Spinal cord (tissue), 10 donors: ENCODE results near the gene ELANE. TPM values are rescaled to one million over a fixed set of nuclear protein-coding genes. Genes with fewer than 3 reads are reported as not detected.
"Not testable (repeated sequence)": the region's sequence is repeated elsewhere in the genome, so short reads cannot be mapped to it uniquely, and the experiment has no call there.

ENCODE experiments used
- DNase-seq, 6 donors: peaks; one replicate each; pipeline versions ENCODE4 v3.0.0 to v3.0.0-alpha.2; 2013 to 2015; ENCODE audit warnings: low spot score in 6 of 6, low read depth in 4 of 6
- H3K27ac ChIP-seq: one replicate; pipeline ENCODE4 v1.5.1; 2013; ENCODE audit warnings: low read depth, low read length, control low read depth
- H3K27me3 ChIP-seq: one replicate; pipeline ENCODE4 v1.6.1; 2013; ENCODE audit warnings: low read length; ENCODE audit not compliant: control insufficient read depth, insufficient read depth
- H3K36me3 ChIP-seq: one replicate; pipeline ENCODE4 v1.6.1; 2013; ENCODE audit warnings: low read length; ENCODE audit not compliant: control insufficient read depth, insufficient read depth
- H3K4me1 ChIP-seq: one replicate; pipeline ENCODE4 v1.6.1; 2013; ENCODE audit warnings: low read length; ENCODE audit not compliant: control insufficient read depth, insufficient read depth
- H3K4me3 ChIP-seq: one replicate; pipeline ENCODE4 v1.5.1; 2013; ENCODE audit warnings: low read depth, low read length, control low read depth
- H3K9me3 ChIP-seq: one replicate; pipeline ENCODE4 v1.6.1; 2013; ENCODE audit warnings: low read length; ENCODE audit not compliant: control insufficient read depth, insufficient read depth
- WGBS: methylation state at CpG from one replicate; pipeline ENCODE4 v1.1.5; 2013; ENCODE audit warnings: missing lambda C conversion rate; ENCODE audit not compliant: insufficient coverage; 5-methylcytosine and 5-hydroxymethylcytosine counted together
- polyA plus RNA-seq, 2 donors: library from polyadenylated mRNA; unstranded; fragments of 120-200 nt; gene quantifications; one replicate each; pipeline ENCODE4 v1.2.1, GENCODE V29; 2013; ENCODE audit not compliant: insufficient read length in 2 of 2
- total RNA-seq, 2 donors: library from RNA; depleted of rRNA in 1 of 2; stranded (reverse); fragments of 120-200 nt in 1 of 2; fragments of >200 nt in 1 of 2; gene quantifications; one replicate each; pipeline versions ENCODE4 v1.2.3 to v1.2.4, GENCODE V29; 2013 to 2014
- donor health status: healthy.

ELANE gene
- total and polyA plus RNA-seq, 4 donors, result 0.18 to 23.5 (median 0.99) TPM; not detected in 1

DNA sequence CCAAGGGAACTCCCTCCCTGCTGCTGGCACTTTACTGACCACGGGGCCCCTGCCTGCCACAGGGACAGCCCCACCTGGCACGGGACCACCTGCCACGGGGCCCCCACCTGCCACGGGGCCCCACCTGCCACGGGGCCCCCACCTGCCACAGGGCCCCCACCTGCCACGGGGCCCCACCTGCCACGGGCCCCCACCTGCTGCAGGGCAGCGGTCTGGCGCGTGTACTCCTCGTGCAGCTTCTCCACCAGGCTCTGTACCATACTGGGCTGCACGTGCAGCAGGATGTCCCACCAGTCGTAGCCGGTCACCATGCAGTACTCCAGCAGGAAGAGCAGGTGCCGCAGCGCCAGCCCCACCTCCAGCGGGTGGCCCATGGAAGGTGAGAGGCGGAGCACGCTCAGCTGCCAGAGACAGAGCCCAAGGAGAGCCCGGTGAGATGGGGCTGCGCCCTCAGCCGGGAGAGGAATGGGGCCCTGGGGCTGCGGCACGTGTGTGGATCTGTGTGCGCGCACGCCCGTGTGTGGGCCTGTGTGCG lies 24.7 kb downstream of the ELANE start:
- peaks cover 97% of the 10 kb centered on the region for H3K36me3 ChIP-seq
- no peak for DNase-seq
- no peak overlapping the region for H3K27ac ChIP-seq
- no peaks in the 10 kb centered on the region for H3K9me3 ChIP-seq
- H3K4me3 ChIP-seq, result no peak overlapping the region
- H3K27me3 ChIP-seq, result no peaks in the 10 kb centered on the region
- 96% methylated on average over 28 of the region's 29 CpGs for WGBS
- H3K4me1 ChIP-seq, result no peaks in the 10 kb centered on the region

DNA sequence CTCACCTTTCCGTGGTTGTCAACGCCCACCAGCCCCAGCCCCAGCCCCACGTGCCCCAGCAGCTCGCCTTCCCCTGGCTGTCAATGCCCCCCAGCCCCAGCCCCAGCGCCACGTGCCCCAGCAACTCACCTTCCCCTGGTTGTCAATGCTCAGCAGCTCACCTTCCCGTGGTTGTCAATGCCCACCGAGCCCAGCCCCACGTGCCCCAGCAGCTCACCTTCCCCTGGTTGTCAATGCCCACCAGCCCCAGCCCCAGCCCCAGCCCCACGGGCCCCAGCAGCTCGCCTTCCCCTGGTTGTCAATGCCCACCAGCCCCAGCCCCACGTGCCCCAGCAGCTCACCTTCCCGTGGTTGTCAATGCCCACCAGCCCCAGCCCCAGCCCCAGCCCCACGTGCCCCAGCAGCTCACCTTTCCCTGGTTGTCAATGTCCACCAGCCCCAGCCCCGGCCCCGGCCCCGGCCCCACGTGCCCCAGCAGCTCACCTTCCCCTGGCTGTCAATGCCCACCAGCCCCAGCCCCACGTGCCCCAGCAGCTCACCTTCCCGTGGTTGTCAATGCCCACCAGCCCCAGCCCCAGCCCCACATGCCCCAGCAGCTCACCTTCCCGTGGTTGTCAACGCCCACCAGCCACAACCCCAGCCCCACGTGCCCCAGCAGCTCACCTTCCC lies 26.0 kb downstream of the ELANE start:
- H3K27me3 ChIP-seq, H3K9me3 ChIP-seq, H3K4me3 ChIP-seq, H3K4me1 ChIP-seq, DNase-seq, H3K27ac ChIP-seq: not testable (repeated sequence)
- H3K36me3 ChIP-seq, result peaks cover 100% of the 10 kb centered on the region
- WGBS, result 94% methylated on average over 3 of the region's 23 CpGs

DNA sequence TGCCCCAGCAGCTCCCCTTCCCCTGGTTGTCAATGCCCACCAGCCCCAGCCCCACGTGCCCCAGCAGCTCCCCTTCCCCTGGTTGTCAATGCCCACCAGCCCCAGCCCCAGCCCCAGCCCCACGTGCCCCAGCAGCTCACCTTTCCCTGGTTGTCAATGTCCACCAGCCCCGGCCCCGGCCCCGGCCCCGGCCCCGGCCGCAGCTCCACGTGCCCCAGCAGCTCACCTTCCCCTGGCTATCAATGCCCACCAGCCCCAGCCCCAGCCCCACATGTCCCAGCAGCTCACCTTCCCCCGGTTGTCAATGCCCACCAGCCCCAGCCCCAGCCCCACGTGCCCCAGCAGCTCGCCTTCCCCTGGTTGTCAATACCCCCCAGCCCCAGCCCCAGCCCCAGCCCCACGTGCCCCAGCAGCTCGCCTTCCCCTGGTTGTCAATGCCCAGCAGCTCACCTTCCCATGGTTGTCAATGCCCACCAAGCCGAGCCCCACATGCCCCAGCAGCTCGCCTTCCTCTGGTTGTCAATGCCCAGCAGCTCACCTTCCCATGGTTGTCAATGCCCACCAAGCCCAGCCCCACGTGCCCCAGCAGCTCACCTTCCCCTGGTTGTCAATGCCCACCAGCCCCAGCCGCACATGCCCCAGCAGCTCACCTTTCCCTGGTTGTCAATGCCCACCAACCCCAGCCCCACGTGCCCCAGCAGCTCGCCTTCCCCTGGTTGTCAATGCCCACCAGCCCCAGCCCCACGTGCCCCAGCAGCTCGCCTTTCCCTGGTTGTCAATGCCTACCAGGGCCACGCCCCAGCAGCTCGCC lies 26.9 kb downstream of the ELANE start:
- H3K36me3 ChIP-seq, result peaks cover 100% of the 10 kb centered on the region
- 88% methylated on average over 16 of the region's 24 CpGs for WGBS
- not testable (repeated sequence) for H3K4me1 ChIP-seq

GRCh38 chr19:879711-880438 lies 27.8 kb downstream of the ELANE start:
- whole genome bisulfite sequencing, result 89% methylated on average over 31 of the region's 37 CpGs
- H3K4me1 ChIP-seq, result no peaks in the 10 kb centered on the region
- no peak for DNase-seq
- peaks cover 100% of the 10 kb centered on the region for H3K36me3 ChIP-seq
- H3K9me3 ChIP-seq, result no peaks in the 10 kb centered on the region
- no peaks in the 10 kb centered on the region for H3K27me3 ChIP-seq
- H3K27ac ChIP-seq, result no peak overlapping the region
- no peak overlapping the region for H3K4me3 ChIP-seq

More for the DNA sequence above, 26.9 kb downstream of the ELANE start:
- not testable (repeated sequence) for H3K9me3 ChIP-seq, H3K27ac ChIP-seq, DNase-seq, H3K4me3 ChIP-seq, H3K27me3 ChIP-seq

DNA sequence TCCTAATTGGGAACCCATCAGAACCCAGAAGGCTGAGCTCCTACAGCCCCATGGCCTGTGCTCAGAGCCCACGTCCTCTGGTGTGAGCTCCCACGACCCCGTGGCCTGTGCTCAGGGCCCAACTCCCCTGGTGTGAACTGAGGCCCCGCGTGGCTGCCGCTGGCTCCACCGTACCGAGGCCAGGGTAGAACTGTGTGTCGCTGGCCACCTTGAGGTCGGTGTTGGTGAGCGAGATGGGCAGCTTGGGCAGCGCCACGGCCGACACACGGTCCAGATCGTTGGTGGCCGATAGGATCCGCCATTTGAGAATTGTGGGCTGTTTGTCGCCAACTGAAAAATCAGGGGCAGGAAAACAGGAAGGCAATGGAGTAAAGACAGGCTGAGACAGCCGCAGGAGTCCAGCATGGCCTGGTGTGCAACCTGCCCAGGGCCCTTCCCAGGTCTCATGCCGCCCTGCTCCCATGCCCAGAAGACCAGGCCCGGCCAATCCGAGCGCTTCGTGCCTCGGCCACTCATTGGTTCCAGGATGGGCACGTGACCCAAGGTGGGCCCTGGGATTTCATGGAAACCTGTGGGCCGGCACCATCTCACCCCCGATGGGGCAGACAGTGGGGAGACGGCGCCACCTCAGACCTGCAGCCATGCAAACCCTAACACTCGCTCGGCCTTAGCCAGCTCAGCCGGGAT lies 29.4 kb downstream of the ELANE start:
- Histone ChIP-seq H3K27me3 (no peaks in the 10 kb centered on the region), H3K4me3 (no peak overlapping the region), H3K9me3 (no peaks in the 10 kb centered on the region), H3K4me1 (peaks cover 3% of the 10 kb centered on the region), H3K27ac (no peak overlapping the region), H3K36me3 (peaks cover 100% of the 10 kb centered on the region)
- 97% methylated on average over 34 of the region's 34 CpGs for WGBS
- no peak for DNase-seq

DNA sequence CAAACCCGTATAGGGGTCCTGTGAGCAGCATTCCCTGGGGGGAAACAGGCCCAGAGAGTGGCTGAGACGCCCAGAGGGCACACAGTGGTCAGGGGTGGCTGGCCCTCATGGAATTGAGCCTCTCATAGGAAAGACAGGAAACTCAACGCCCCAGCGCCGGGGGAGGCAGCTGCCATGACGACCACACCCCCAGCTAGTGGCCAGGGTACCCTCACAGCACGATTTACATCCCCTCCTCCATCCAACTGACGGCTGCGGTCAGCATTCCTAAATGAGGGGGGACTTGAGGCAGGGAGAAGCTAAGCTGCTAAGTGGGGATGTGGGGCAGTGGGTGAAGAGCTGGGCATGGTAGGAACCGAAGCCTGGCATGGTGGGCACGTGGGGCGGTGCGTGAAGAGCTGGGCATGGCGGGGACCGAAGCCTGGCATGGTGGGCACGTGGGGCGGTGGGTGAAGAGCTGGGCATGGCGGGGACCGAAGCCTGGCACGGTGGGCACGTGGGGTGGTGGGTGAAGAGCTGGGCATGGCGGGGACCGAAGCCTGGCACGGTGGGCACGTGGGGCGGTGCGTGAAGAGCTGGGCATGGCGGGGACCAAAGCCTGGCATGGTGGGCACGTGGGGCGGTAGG lies 30.9 kb downstream of the ELANE start:
- Histone ChIP-seq H3K27me3 (no peaks in the 10 kb centered on the region), H3K36me3 (peaks cover 98% of the 10 kb centered on the region), H3K9me3 (no peaks in the 10 kb centered on the region), H3K4me1 (peaks cover 13% of the 10 kb centered on the region), H3K27ac (no peak overlapping the region), H3K4me3 (no peak overlapping the region)
- no peak for DNase-seq
- WGBS, result 86% methylated on average over 8 of the region's 30 CpGs

GRCh38 chr19:883661-884211 lies 31.6 kb downstream of the ELANE start:
- H3K36me3 ChIP-seq, result peaks cover 96% of the 10 kb centered on the region
- DNase-seq, result no peak
- H3K4me1 ChIP-seq, result peaks cover 13% of the 10 kb centered on the region
- no peak overlapping the region for H3K4me3 ChIP-seq
- WGBS, result 91% methylated on average over 19 of the region's 22 CpGs
- H3K9me3 ChIP-seq, result no peaks in the 10 kb centered on the region
- H3K27ac ChIP-seq, result no peak overlapping the region
- no peaks in the 10 kb centered on the region for H3K27me3 ChIP-seq

- no peak for DNase-seq
- Histone ChIP-seq H3K27me3 (no peaks in the 10 kb centered on the region), H3K9me3 (no peaks in the 10 kb centered on the region), H3K4me1 (peaks cover 13% of the 10 kb centered on the region), H3K27ac (no peak overlapping the region), H3K4me3 (no peak overlapping the region), H3K36me3 (peaks cover 96% of the 10 kb centered on the region)
- WGBS, result 93% methylated on average over 49 of the region's 51 CpGs
Observed at GRCh38 chr19:884420-885211, 32.5 kb downstream of the ELANE start.
